ENCODE measurements around the gene OR10AD1.

- no peak for TF ChIP-seq CTCF (IDR thresholded peaks at IDR 0.05; ENCODE audit: low read depth, low read length, missing input control)
- no peak for TF ChIP-seq TAF1 (conservative IDR thresholded peaks at IDR 0.05)
- TF ChIP-seq HNF4G (IDR thresholded peaks at IDR 0.05), result no peak
- TF ChIP-seq HNF4A (conservative IDR thresholded peaks at IDR 0.05), result no peak
Observed at GRCh38 chr12:48237162-48237561, 34.1 kb upstream of the OR10AD1 start.

Data from liver (tissue), 3 donors.